Neural cell (in vitro differentiated cells): Measurements from ENCODE around the gene PIGS. TPM values are rescaled to one million over a fixed set of nuclear protein-coding genes. Genes with fewer than 3 reads are reported as not detected.

Experiments
- H2AFZ ChIP-seq: fragments of 200-600, 300-800 bp; sonication (generic), shearing (Covaris generic); 2 replicates; pipeline ENCODE4 v1.6.0; 2014; ENCODE audit warnings: low read depth, mild to moderate bottlenecking, antibody characterized with exemption, low read length, moderate library complexity
- H3F3A ChIP-seq: fragments of 200-600 bp; shearing (Covaris generic); 2 replicates; pipeline ENCODE4 v1.6.1; 2016; ENCODE audit warnings: mild to moderate bottlenecking, moderate library complexity, mixed read lengths, antibody characterized with exemption, low read length; ENCODE audit not compliant: insufficient read depth, poor library complexity, severe bottlenecking
- H3K27ac ChIP-seq: fragments of 200-600, 300-800 bp; sonication (generic), shearing (Covaris generic); 2 replicates; pipeline ENCODE4 v1.5.1; 2014; ENCODE audit warnings: mild to moderate bottlenecking, low read length, moderate library complexity
- H3K27me3 ChIP-seq: fragments of 300-800, 200-600 bp; sonication (generic), shearing (Covaris generic); 2 replicates; pipeline ENCODE4 v1.6.0; 2014; ENCODE audit warnings: mild to moderate bottlenecking, low read depth, low read length, moderate library complexity; ENCODE audit not compliant: insufficient read depth
- H3K36me3 ChIP-seq: fragments of 300-800, 200-600 bp; sonication (generic), shearing (Covaris generic); 2 replicates; pipeline ENCODE4 v1.5.1; 2014; ENCODE audit warnings: mild to moderate bottlenecking, antibody characterized with exemption, low read length, moderate library complexity; ENCODE audit not compliant: insufficient read depth
- H3K4me2 ChIP-seq: fragments of 300-800, 200-600 bp; sonication (generic), shearing (Covaris generic); 2 replicates; pipeline ENCODE4 v1.6.0; 2014; ENCODE audit warnings: mild to moderate bottlenecking, low read length
- H3K4me3 ChIP-seq: fragments of 300-800, 200-600 bp; sonication (generic), shearing (Covaris generic); 2 replicates; pipeline ENCODE4 v1.5.1; 2014; ENCODE audit warnings: mild to moderate bottlenecking, low read length, moderate library complexity
- H3K79me2 ChIP-seq: fragments of 200-600 bp; shearing (Covaris generic); replicated peaks from 2 replicates; pipeline ENCODE4 v1.6.0; 2014; ENCODE audit warnings: mild to moderate bottlenecking, low read length, moderate library complexity; ENCODE audit not compliant: insufficient read depth
- H3K9ac ChIP-seq: fragments of 300-800, 200-600 bp; sonication (generic), shearing (Covaris generic); 2 replicates; pipeline ENCODE4 v1.6.1; 2016; ENCODE audit warnings: mild to moderate bottlenecking, low read length, mixed read lengths
- H3K9me2 ChIP-seq: fragments of 200-600 bp; shearing (Covaris generic); 2 replicates; pipeline ENCODE4 v1.6.1; 2016; ENCODE audit warnings: mild to moderate bottlenecking, low read length, mixed read lengths; ENCODE audit not compliant: insufficient read depth
- H3K9me3 ChIP-seq: fragments of 200-600, 300-800 bp; sonication (generic), shearing (Covaris generic); 2 replicates; pipeline ENCODE4 v1.6.1; 2016; ENCODE audit warnings: mild to moderate bottlenecking, mixed run types, low read length, moderate library complexity, mixed read lengths
- H4K20me1 ChIP-seq: fragments of 200-600 bp; shearing (Covaris generic); 2 replicates; pipeline ENCODE4 v1.6.1; 2016; ENCODE audit warnings: mild to moderate bottlenecking, mixed run types; ENCODE audit not compliant: insufficient read depth
- EP300 ChIP-seq: fragments of 450-650 bp; conservative IDR thresholded peaks from 2 replicates; pipeline ENCODE4 v1.6.1; 2014; ENCODE audit warnings: antibody characterized with exemption, mild to moderate bottlenecking, moderate library complexity; ENCODE audit not compliant: poor library complexity, severe bottlenecking
- EZH2 ChIP-seq: fragments of 200-600, 300-800 bp; shearing (Covaris generic), sonication (generic); IDR thresholded peaks from 2 replicates; pipeline ENCODE4 v1.6.1; 2014; ENCODE audit warnings: antibody characterized with exemption, low read length, borderline replicate concordance, mild to moderate bottlenecking; ENCODE audit not compliant: insufficient read depth, poor library complexity, severe bottlenecking
- MXI1 ChIP-seq: fragments of 450-650 bp; conservative IDR thresholded peaks from 2 replicates; pipeline ENCODE4 v1.6.1; 2014; ENCODE audit warnings: antibody characterized with exemption, mild to moderate bottlenecking; ENCODE audit not compliant: poor library complexity, severe bottlenecking
- POLR2AphosphoS5 ChIP-seq: IDR thresholded peaks from 2 replicates; pipeline ENCODE4 v1.6.1; 2012
- RAD21 ChIP-seq: fragments of 450-650 bp; conservative IDR thresholded peaks from 2 replicates; pipeline ENCODE4 v1.6.1; 2014; ENCODE audit warnings: antibody characterized with exemption, mild to moderate bottlenecking, moderate library complexity
- SMC3 ChIP-seq: fragments of 450-650 bp; conservative IDR thresholded peaks from 2 replicates; pipeline ENCODE4 v1.6.1; 2014; ENCODE audit warnings: antibody characterized with exemption, mild to moderate bottlenecking, moderate library complexity; ENCODE audit not compliant: poor library complexity
- polyA plus RNA-seq: library from polyadenylated mRNA; depleted of rRNA; stranded (reverse); fragments of >200 nt; gene quantifications from 2 replicates; pipeline ENCODE4 v1.2.3, GENCODE V29; 2014
- TF ChIP-seq, protein P1 (sequence below): IDR thresholded peaks from 2 replicates; pipeline ENCODE4 v1.6.1; 2012; ENCODE audit warnings: borderline replicate concordance

Gene PIGS
- polyA plus RNA-seq, 1 donor from 2014 or later, result 37.6 TPM

DNA sequence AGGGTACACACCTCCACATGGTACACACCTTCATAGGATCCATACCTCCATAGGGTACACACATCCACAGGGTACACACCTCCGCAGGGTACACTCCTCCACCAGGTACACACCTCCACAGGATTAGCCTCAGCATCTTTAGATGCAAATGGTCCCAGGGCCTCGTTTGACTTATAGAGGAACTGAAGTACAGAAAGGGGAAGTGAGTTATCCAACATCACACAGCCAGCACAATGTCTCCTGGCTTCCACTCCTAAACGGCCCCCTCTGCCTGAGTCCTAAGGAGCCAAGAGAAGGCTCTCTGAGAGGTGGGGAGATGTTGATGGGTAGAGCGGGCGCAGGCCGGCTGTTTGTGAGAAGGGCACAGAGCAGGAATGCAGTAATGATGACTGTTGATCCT, 53.2 kb downstream of the PIGS start:
- no peaks in the 10 kb centered on the region for H4K20me1 ChIP-seq
- no peak overlapping the region for H2AFZ ChIP-seq
- TF ChIP-seq RAD21, result no peak
- no peak for TF ChIP-seq SMC3
- H3K9me2 ChIP-seq, result no peaks in the 10 kb centered on the region
- no peak overlapping the region for H3K4me3 ChIP-seq
- no peaks in the 10 kb centered on the region for H3K36me3 ChIP-seq
- no peak overlapping the region for H3K4me2 ChIP-seq
- H3K79me2 ChIP-seq, result no peaks in the 10 kb centered on the region
- peaks cover 9% of the 10 kb centered on the region for H3K9me3 ChIP-seq
- no peaks in the 10 kb centered on the region for H3K27me3 ChIP-seq
- no peak overlapping the region for H3K27ac ChIP-seq
- no peak overlapping the region for H3K9ac ChIP-seq
- no peaks in the 10 kb centered on the region for H3F3A ChIP-seq

DNA sequence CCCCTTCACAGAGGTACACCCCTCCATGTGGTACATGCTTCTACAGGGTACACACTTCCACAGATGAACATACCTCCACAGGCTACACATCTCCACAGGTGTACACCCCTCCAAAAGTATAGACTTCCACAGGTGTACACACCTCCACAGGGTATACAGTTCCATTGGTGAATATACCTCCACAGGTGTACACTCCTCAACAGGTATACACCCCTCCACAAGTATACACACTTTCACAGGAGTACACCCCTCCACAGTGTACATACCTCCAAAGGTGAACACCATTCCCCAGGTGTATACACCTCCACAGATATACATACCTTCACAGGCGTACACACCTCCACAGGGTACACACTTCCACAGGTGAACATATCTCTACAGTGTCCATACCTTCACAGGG, 55.8 kb downstream of the PIGS start:
- Histone ChIP-seq H3K9me2 (no peaks in the 10 kb centered on the region), H3K79me2 (no peaks in the 10 kb centered on the region), H3K27ac (no peak overlapping the region), H3K4me3 (no peak overlapping the region), H3K27me3 (no peaks in the 10 kb centered on the region), H4K20me1 (no peaks in the 10 kb centered on the region), H3K4me2 (no peak overlapping the region), H3K9me3 (peaks cover 9% of the 10 kb centered on the region), H3F3A (no peaks in the 10 kb centered on the region), H3K36me3 (no peaks in the 10 kb centered on the region), H2AFZ (no peak overlapping the region), H3K9ac (no peak overlapping the region)
- TF ChIP-seq RAD21 (no peak), MXI1 (no peak), POLR2AphosphoS5 (no peak)

DNA sequence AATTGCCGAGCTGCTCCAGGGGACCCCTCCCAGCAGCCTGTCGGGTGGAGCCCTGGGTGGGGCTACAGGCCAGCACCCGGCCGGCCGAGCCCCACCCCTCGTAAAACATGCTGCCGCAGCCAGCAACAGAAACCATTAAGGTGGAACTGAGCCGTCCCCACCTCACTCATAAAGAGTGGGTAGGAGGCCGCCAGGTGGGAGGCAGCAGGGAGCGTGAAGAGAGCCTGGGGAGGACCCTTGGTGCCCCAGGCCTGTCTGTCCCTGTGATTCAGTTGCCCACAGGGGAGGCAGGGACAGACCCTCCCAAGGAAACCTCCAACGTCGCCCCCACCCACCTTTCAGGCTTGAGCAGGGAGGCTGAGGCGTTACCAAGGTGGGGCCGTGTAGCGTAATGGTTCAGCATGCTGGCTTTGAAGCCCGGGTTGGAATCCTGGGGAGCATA, 56.7 kb downstream of the PIGS start:
- H2AFZ ChIP-seq, result no peak overlapping the region
- no peak overlapping the region for H3K4me2 ChIP-seq
- no peaks in the 10 kb centered on the region for H3K36me3 ChIP-seq
- no peak overlapping the region for H3K9ac ChIP-seq
- no peak overlapping the region for H3K27ac ChIP-seq
- no peaks in the 10 kb centered on the region for H4K20me1 ChIP-seq
- no peak overlapping the region for H3K4me3 ChIP-seq
- no peaks in the 10 kb centered on the region for H3F3A ChIP-seq
- H3K9me3 ChIP-seq, result peaks cover 9% of the 10 kb centered on the region
- no peaks in the 10 kb centered on the region for H3K9me2 ChIP-seq
- TF ChIP-seq, protein P1, sequence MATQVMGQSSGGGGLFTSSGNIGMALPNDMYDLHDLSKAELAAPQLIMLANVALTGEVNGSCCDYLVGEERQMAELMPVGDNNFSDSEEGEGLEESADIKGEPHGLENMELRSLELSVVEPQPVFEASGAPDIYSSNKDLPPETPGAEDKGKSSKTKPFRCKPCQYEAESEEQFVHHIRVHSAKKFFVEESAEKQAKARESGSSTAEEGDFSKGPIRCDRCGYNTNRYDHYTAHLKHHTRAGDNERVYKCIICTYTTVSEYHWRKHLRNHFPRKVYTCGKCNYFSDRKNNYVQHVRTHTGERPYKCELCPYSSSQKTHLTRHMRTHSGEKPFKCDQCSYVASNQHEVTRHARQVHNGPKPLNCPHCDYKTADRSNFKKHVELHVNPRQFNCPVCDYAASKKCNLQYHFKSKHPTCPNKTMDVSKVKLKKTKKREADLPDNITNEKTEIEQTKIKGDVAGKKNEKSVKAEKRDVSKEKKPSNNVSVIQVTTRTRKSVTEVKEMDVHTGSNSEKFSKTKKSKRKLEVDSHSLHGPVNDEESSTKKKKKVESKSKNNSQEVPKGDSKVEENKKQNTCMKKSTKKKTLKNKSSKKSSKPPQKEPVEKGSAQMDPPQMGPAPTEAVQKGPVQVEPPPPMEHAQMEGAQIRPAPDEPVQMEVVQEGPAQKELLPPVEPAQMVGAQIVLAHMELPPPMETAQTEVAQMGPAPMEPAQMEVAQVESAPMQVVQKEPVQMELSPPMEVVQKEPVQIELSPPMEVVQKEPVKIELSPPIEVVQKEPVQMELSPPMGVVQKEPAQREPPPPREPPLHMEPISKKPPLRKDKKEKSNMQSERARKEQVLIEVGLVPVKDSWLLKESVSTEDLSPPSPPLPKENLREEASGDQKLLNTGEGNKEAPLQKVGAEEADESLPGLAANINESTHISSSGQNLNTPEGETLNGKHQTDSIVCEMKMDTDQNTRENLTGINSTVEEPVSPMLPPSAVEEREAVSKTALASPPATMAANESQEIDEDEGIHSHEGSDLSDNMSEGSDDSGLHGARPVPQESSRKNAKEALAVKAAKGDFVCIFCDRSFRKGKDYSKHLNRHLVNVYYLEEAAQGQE, result no peak
- TF ChIP-seq SMC3, result no peak
- TF ChIP-seq POLR2AphosphoS5, result no peak
- TF ChIP-seq EP300, result no peak
- no peak for TF ChIP-seq EZH2
- no peaks in the 10 kb centered on the region for H3K27me3 ChIP-seq
- no peaks in the 10 kb centered on the region for H3K79me2 ChIP-seq
